ENCODE results near the gene PCDHB7.
"Not testable (repeated sequence)": the region's sequence is repeated elsewhere in the genome, so short reads cannot be mapped to it uniquely, and the experiment has no call there.

PCDHB7 gene

GRCh38 chr5:141224844-141225243 lies 52.4 kb downstream of the PCDHB7 start:
- DNase-seq (ENCODE audit: low read depth): not testable (repeated sequence)

- not testable (repeated sequence) for DNase-seq (ENCODE audit: low read depth)
These were observed 53.0 kb downstream of the PCDHB7 start for GRCh38 chr5:141225421-141225820.
